HG02973 (cell line): ENCODE measurements around the gene SENP5.
"Not testable (repeated sequence)": the region's sequence is repeated elsewhere in the genome, so short reads cannot be mapped to it uniquely, and the experiment has no call there.

ENCODE experiments used
- ATAC-seq: cut with Tn5 transposase; IDR thresholded peaks from one replicate; pipeline ENCODE4 v1.9.1; 2021; ENCODE audit warnings: moderate library complexity; ENCODE audit not compliant: unreplicated experiment

SENP5 gene

DNA sequence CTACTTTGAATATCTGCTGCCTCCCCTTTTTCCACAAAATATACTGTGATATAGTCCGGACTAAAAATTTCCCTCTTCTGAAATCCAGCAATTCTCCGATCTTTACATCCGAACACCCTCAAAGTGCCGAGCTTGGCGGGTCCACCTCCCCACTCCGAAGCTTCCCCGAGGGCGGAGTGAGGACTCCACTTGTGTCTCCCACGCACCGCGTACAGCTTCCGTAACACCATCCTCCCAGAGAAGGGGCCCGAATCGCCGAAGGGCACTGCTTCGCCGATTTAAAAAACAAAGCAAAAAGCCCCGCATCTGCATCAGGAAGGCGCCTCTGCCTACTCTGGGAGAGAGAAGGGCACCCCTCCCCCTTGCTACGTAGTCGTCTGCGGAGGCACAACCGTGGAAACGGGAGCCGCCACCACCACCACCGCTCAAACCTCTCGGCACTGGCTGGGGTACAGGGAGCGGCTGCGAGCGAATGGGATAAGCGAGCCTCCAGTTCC lies 74.1 kb downstream of the SENP5 start:
- ATAC-seq: peak; percentile 15

DNA sequence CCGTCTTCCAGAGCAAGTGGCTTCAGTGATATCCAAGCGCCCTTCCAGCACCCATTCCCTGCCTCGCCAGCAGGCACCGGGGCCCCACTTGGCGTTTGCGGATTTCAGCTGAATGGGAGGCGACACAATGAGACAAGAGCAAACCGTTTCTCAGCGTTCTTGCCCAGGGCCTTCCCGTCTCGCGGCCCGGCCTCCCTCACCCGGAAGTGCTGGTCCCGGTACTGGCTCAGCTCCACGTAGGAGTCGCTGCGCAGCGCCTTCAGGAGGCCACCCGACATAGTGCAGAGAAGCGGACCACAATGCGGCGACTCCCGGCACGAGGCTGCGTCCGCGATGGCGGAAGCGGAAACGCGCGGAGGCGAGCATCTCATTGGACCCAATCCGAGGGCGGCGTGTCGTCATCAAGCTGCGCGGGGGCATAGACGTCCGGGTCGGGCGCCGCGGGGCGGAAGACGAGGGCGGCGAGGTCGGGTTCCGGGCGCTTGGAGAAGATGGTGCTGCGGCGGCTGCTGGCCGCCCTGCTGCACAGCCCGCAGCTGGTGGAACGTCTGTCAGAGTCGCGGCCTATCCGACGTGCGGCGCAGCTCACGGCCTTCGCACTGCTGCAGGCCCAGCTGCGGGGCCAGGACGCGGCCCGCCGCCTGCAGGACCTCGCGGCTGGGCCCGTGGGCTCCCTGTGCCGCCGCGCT lies 74.7 kb downstream of the SENP5 start, which contains the start of gene NCBP2:
Gene NCBP2 (minus strand): TSS at position 303 of the 689 bp plus-strand sequence. CDS start 25 bp downstream, at position 278.
- ATAC-seq: peak; percentile 92

GRCh38 chr3:196942915-196943277 lies 75.2 kb downstream of the SENP5 start:
- ATAC-seq: no peak

GRCh38 chr3:196944037-196944790 lies 76.5 kb downstream of the SENP5 start:
- ATAC-seq: not testable (repeated sequence)

DNA sequence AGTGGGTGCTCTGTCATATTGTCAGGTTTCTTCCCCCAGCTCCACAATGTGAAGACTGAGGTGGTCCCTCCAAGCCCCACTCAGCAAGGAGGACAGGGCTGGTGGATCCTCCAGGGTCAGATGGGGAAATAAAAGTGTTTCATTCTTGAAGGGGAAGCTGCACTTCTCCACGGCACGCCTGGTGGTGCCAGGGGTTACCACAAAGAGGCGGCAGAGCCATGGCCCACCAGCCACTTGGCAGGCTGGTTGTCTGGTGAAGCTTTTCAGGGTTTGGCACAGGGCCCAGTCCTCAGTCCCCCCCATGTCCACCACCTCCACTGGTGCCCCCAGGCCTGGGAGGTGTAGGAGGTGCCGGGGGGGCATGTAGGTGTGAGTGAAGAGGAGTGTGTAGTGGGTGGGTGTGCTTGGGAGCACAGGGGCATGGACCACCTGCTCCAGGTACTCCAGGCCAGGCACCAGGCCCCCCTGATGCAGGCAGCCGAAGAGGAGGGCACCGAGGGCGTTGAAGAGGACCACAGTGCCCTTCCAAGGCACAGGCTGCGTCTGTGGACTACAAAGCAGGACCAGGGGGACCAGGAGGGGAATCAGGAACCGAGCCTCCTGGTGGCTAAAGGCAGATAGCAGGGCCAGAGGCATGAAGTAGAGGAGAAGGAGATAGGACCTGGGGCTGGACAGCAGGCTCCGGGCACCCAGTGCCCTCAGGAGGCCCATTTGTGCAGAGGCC lies 79.6 kb downstream of the SENP5 start:
- ATAC-seq: no peak

- no peak for ATAC-seq
These were observed 80.2 kb downstream of the SENP5 start for GRCh38 chr3:196947860-196948441.

- ATAC-seq: no peak
These were observed 80.9 kb downstream of the SENP5 start for GRCh38 chr3:196948442-196949284.

DNA sequence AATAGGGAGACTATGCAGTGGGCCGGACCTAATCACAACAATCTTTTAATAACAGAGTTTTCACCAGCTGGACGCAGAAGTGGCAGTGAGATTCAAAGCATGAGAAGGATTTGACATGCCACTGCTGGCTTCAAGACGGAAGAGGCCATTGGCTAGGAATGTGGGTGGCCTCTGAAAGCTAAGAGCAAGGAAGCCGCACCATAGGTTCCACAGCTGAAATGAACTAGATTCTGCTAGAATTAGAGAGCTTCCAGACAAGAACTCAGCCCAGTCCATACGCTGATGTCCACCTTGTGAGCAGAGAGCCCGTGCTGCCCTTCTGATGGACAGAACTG lies 81.5 kb downstream of the SENP5 start:
- no peak for ATAC-seq

- no peak for ATAC-seq
These were observed 82.0 kb downstream of the SENP5 start for GRCh38 chr3:196949750-196950149.

GRCh38 chr3:196951371-196951770 lies 83.7 kb downstream of the SENP5 start:
- no peak for ATAC-seq

GRCh38 chr3:196954832-196955231 lies 87.1 kb downstream of the SENP5 start:
- ATAC-seq: no peak

DNA sequence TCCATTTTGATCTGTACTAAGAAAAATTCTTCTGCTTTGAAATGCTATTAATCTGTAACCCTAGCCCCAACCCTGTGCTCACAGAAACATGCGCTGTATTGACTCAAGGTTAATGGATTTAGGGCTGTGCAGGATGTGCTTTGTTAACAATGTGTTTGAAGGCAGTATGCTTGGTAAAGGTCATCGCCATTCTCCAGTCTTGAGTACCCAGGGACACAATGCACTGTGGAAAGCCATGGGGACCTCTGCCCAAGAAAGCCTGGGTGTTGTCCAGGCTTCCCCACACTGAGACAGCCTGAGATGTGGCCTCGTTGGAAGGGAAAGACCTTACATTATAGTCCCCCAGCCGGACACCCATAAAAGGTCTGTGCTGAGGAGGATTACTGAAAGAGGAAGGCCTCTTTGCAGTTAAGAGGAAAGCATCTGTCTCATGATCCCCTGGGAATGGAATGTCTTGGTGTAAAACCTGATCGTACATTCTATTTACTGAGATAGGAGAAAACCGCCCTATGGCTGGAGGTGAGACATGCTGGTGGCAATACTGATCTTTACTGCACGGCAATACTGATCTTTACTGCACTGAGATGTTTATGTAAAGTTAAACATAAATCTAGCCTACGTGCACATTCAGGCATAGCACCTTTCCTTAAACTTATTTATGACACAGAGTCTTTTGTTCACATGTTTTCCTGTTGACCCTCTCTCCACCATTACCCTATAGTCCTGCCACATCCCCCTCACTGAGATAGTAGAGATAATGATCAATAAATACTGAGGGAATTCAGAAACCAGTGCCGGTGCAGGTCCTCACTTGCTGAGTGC lies 94.6 kb downstream of the SENP5 start:
- no peak for ATAC-seq

DNA sequence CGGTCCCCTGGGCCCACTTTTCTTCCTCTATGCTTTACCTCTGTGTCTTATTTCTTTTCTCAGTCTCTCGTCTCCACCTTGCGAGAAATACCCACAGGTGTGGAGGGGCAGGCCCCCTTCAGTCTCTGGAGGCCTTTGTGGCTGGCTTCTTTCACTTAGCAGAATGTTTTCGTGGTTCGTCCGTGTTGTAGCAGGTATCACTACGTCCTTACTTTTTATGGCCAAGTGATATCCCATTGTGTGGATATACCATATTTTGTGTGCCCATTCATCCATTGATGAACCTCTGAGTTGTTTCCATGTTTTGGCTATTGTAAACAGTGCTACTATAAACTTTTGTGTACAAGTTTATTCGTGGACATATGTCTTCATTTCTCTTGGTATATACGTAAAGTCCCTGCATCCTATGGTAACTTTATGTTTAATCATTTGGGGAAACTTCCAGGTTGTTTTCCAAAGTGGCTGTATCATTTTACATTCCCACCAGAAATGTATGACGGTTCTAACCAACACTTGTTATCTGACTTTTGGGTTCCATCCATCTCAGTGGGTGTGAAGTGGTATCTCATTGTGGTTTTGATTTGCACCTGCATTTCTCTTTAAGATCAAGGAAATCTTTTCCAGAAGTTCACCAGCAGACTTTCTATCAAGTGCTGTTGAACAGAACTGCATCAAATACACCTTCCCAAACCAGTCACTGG lies 95.4 kb downstream of the SENP5 start:
- no peak for ATAC-seq

- ATAC-seq: no peak
These were observed 95.9 kb downstream of the SENP5 start for GRCh38 chr3:196963631-196963953.

GRCh38 chr3:196965112-196965803 lies 97.5 kb downstream of the SENP5 start:
- no peak for ATAC-seq

DNA sequence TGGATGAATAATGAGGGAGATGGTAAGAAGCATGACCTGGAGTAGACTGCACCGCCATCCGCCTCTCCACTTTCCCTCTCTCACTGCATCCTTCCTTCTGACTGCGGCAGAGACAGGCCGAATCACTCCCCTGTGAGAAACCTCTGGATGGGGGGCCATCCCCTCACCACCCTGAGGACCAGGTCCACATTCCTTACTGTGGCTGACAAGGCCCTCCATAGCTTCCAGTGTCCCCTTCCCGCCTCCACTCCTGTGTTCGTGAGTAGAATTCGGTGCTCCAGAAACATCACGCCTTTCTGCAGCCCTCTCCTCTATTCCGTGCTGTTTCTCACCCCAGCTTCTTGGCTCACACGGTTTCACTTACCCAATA lies 98.1 kb downstream of the SENP5 start:
- no peak for ATAC-seq

DNA sequence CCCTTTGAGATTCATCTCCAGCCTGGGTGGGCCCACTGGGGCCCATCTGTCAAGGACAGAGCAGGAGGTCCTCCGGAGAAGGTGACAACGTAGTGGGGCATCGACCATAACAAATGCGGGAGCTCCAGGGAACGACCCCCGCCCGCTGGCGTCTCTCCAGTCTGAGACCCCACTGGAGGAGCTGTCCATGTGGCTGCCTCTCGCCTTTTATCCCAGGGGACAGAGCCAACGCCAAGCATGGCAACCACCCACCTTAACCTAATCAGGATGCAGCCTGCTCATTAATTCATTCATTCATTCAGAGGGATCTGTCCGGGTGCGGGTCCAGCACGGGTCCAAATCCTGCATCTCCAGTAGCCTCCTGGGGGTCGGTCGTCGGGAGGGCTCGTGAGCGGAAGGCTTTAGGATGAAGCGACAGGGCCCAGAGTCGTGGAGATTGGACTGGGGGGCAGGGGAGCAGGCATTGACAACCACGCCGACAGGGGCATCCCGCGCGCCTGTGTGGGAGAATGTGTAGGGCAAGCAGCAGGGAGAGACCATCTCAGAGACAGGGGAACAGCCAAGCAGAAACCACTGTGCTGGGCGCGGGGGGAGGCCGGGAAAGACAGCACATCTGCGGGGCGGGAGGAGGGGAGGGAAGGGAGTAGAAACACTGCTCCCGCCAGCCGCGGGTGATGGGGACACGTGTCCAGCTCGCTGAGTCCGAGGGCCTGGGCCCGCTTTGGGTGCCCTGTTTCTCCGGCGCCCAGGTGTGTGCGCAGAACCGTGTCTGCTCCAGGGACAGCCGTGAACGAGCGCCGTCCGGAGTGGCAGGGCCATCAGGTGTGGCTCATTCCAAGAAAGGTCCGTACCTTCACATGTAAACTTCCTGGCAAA lies 99.0 kb downstream of the SENP5 start:
- ATAC-seq: no peak
